ENCODE results near the gene CUBN. TPM values are rescaled to one million over a fixed set of nuclear protein-coding genes. Genes with fewer than 3 reads are reported as not detected.

Gene CUBN
- total RNA-seq, 2 donors from 2014 or later: 0.75 to 1.3 TPM

- peaks cover 3% of the 10 kb centered on the region for H3K4me1 ChIP-seq (ENCODE audit: control insufficient read depth, insufficient read depth, low read length)
- Mint-ChIP-seq H3K27me3 (ENCODE audit: insufficient read depth) (no peaks in the 10 kb centered on the region), H3K4me3 (no peak overlapping the region), H3K9me3 (peaks cover 27% of the 10 kb centered on the region), H3K4me1 (peaks cover 24% of the 10 kb centered on the region), H3K27ac (no peak overlapping the region), H3K36me3 (ENCODE audit: low read depth) (no peaks in the 10 kb centered on the region)
- no peaks in the 10 kb centered on the region for H3K36me3 ChIP-seq (ENCODE audit: control insufficient read depth, insufficient read depth, low read length)
- DNase-seq: peak; percentile 57
- H3K9ac ChIP-seq (ENCODE audit: extremely low read depth, low read length, poor library complexity, severe bottlenecking): no peak overlapping the region
- H3K27ac ChIP-seq (ENCODE audit: low read depth, low read length): peak overlapping the region; percentile 22
- no peak for TF ChIP-seq CTCF (conservative IDR thresholded peaks at IDR 0.05)
- H3K9me3 ChIP-seq (ENCODE audit: control insufficient read depth, low read length): peaks cover 48% of the 10 kb centered on the region
- no peak overlapping the region for H3K4me3 ChIP-seq (ENCODE audit: low read length)
- H3K27me3 ChIP-seq (ENCODE audit: control insufficient read depth, insufficient read depth, low read length, poor library complexity, severe bottlenecking): no peaks in the 10 kb centered on the region
- 69 to 75% methylated on average over 6 to 7 of the region's 7 CpGs for WGBS, 2 experiments (ENCODE audit: insufficient coverage in 1 of 2, insufficient read length in 1 of 2)
Observed at GRCh38 chr10:17003651-17004286, 125.8 kb downstream of the CUBN start.

- H3K4me1 Mint-ChIP-seq: peaks cover 24% of the 10 kb centered on the region
- Histone ChIP-seq H3K27ac (ENCODE audit: low read depth, low read length) (peak overlapping the region; percentile 22), H3K9ac (ENCODE audit: extremely low read depth, low read length, poor library complexity, severe bottlenecking) (no peak overlapping the region), H3K4me3 (ENCODE audit: low read length) (no peak overlapping the region), H3K27me3 (ENCODE audit: control insufficient read depth, insufficient read depth, low read length, poor library complexity, severe bottlenecking) (no peaks in the 10 kb centered on the region), H3K4me1 (ENCODE audit: control insufficient read depth, insufficient read depth, low read length) (peaks cover 3% of the 10 kb centered on the region), H3K9me3 (ENCODE audit: control insufficient read depth, low read length) (peaks cover 41% of the 10 kb centered on the region), H3K36me3 (ENCODE audit: control insufficient read depth, insufficient read depth, low read length) (no peaks in the 10 kb centered on the region)
- no peak for TF ChIP-seq CTCF (conservative IDR thresholded peaks at IDR 0.05)
- peak; percentile 29 for DNase-seq
- H3K27ac Mint-ChIP-seq: no peak overlapping the region
- no peaks in the 10 kb centered on the region for H3K36me3 Mint-ChIP-seq (ENCODE audit: low read depth)
- no peaks in the 10 kb centered on the region for H3K27me3 Mint-ChIP-seq (ENCODE audit: insufficient read depth)
- no peak overlapping the region for H3K4me3 Mint-ChIP-seq
- peaks cover 27% of the 10 kb centered on the region for H3K9me3 Mint-ChIP-seq
- 62 to 64% methylated on average over 4 to 7 of the region's 7 CpGs for WGBS, 2 experiments (ENCODE audit: insufficient coverage in 1 of 2, insufficient read length in 1 of 2)
Observed at GRCh38 chr10:17003151-17003550, 126.5 kb downstream of the CUBN start.

DNA sequence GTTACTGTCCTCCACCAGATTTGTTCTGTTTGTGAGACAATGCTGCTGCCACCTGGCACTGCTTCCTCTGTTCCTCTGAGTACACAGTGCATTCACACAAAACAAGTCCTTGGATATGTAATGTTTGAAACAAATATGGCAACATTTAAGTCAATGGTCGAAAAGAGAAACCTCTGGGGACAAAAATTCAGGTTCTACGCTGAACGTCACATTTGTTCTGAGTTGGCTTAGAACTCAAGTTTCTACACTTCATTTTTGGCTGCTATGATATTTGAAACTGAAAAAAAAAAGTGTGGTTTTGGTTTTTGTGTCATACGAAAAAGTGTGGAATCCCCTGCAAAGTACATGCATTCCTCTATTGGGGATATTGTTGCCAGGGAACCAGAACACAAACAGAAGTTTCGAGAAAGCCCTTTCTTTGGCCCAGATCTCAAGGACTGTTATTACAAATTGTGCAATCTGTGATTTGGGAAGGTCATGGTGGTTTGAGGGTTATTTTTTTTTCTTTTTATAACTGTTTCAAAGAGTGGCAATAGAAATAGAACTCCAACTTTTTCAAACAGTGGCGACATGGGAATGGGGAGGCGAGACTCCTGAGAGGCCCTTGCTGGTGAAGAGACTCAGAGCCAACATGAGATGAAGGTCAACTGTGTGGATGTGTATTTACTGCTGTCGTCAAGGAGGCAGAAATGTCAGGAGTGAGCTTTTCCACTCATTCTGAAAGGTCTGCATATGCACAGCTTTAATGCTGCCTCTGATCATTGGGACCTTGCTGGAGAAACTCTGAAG lies 127.5 kb downstream of the CUBN start:
- peak overlapping the region; percentile 43 for H3K27ac ChIP-seq (ENCODE audit: low read depth, low read length)

More for the DNA sequence above, 127.5 kb downstream of the CUBN start:
- Histone ChIP-seq H3K36me3 (ENCODE audit: control insufficient read depth, insufficient read depth, low read length) (no peaks in the 10 kb centered on the region), H3K4me3 (ENCODE audit: low read length) (no peak overlapping the region), H3K27me3 (ENCODE audit: control insufficient read depth, insufficient read depth, low read length, poor library complexity, severe bottlenecking) (no peaks in the 10 kb centered on the region), H3K9ac (ENCODE audit: extremely low read depth, low read length, poor library complexity, severe bottlenecking) (no peak overlapping the region), H3K9me3 (ENCODE audit: control insufficient read depth, low read length) (peaks cover 31% of the 10 kb centered on the region), H3K4me1 (ENCODE audit: control insufficient read depth, insufficient read depth, low read length) (peaks cover 3% of the 10 kb centered on the region)
- DNase-seq: peak; percentile 2
- Mint-ChIP-seq H3K4me1 (peaks cover 24% of the 10 kb centered on the region), H3K4me3 (no peak overlapping the region), H3K27me3 (ENCODE audit: insufficient read depth) (no peaks in the 10 kb centered on the region), H3K36me3 (ENCODE audit: low read depth) (no peaks in the 10 kb centered on the region), H3K9me3 (peaks cover 22% of the 10 kb centered on the region), H3K27ac (no peak overlapping the region)
- TF ChIP-seq CTCF (conservative IDR thresholded peaks at IDR 0.05): no peak
- WGBS, 2 experiments (ENCODE audit: insufficient coverage in 1 of 2, insufficient read length in 1 of 2): 84 to 89% methylated on average over 8 of the region's 8 CpGs

All from endodermal cell (in vitro differentiated cells).